Endodermal cell (in vitro differentiated cells): ENCODE results near the gene TANK. TPM values are rescaled to one million over a fixed set of nuclear protein-coding genes. Genes with fewer than 3 reads are reported as not detected.

Source experiments
- DNase-seq: peaks from one replicate; pipeline ENCODE4 v3.0.0-alpha.2; 2017
- H3K27ac ChIP-seq: 2 replicates; pipeline ENCODE4 v1.5.1; 2013; ENCODE audit warnings: mild to moderate bottlenecking, low read depth, low read length, moderate library complexity
- H3K27me3 ChIP-seq: 2 replicates; pipeline ENCODE4 v1.6.1; 2013; ENCODE audit warnings: mild to moderate bottlenecking, low read length, moderate library complexity; ENCODE audit not compliant: insufficient read depth, control insufficient read depth, poor library complexity, severe bottlenecking
- H3K36me3 ChIP-seq: 2 replicates; pipeline ENCODE4 v1.7.0; 2013; ENCODE audit warnings: mild to moderate bottlenecking, low read length, moderate library complexity; ENCODE audit not compliant: control insufficient read depth, insufficient read depth
- H3K4me1 ChIP-seq: one replicate; pipeline ENCODE4 v1.7.0; 2013; ENCODE audit warnings: low read length; ENCODE audit not compliant: control insufficient read depth, insufficient read depth
- H3K4me3 ChIP-seq: 2 replicates; pipeline ENCODE4 v1.5.1; 2013; ENCODE audit warnings: mild to moderate bottlenecking, low read length, moderate library complexity
- H3K9ac ChIP-seq: 2 replicates; pipeline ENCODE4 v1.6.1; 2013; ENCODE audit warnings: mild to moderate bottlenecking, low read length, moderate library complexity; ENCODE audit not compliant: poor library complexity, severe bottlenecking; ENCODE audit errors: extremely low read depth
- H3K9me3 ChIP-seq: 2 replicates; pipeline ENCODE4 v1.6.1; 2013; ENCODE audit warnings: mild to moderate bottlenecking, low read length, moderate library complexity; ENCODE audit not compliant: control insufficient read depth
- H3K27ac Mint-ChIP-seq: 2 replicates; pipeline ENCODE4 v1.8.0; 2020; ENCODE audit warnings: mixed read lengths
- H3K27me3 Mint-ChIP-seq: 2 replicates; pipeline ENCODE4 v1.8.0; 2021; ENCODE audit warnings: mild to moderate bottlenecking, mixed read lengths; ENCODE audit not compliant: insufficient read depth
- H3K36me3 Mint-ChIP-seq: 2 replicates; pipeline ENCODE4 v1.8.0; 2020; ENCODE audit warnings: low read depth, mixed read lengths
- H3K4me1 Mint-ChIP-seq: 2 replicates; pipeline ENCODE4 v1.8.0; 2020; ENCODE audit warnings: mixed read lengths
- H3K4me3 Mint-ChIP-seq: 2 replicates; pipeline ENCODE4 v1.8.0; 2020; ENCODE audit warnings: mild to moderate bottlenecking, moderate library complexity, mixed read lengths
- H3K9me3 Mint-ChIP-seq: 2 replicates; pipeline ENCODE4 v1.8.0; 2020; ENCODE audit warnings: mild to moderate bottlenecking, mixed read lengths
- CTCF ChIP-seq: fragments of 200-600 bp; sonication (generic); conservative IDR thresholded peaks from 2 replicates; pipeline ENCODE4 v1.5.0; 2021; ENCODE audit warnings: antibody characterized with exemption, mild to moderate bottlenecking
- WGBS, 2 experiments: methylation state at CpG; one replicate each; pipeline versions ENCODE4 v1.1.5 to v1.1.7; 2013; ENCODE audit warnings: missing lambda C conversion rate in 2 of 2, mixed read lengths in 1 of 2; ENCODE audit not compliant: insufficient coverage in 1 of 2, insufficient read length in 1 of 2; 5-methylcytosine and 5-hydroxymethylcytosine counted together
- total RNA-seq, 2 donors: library from RNA; stranded (reverse); fragmentation: NEBNext Ultra II Directional in 1 of 2; extraction: Animal tissue kit (Norgen Biotek cat#: 25700) in 1 of 2; gene quantifications; 2 replicates in 1 of 2; 3 replicates in 1 of 2; pipeline ENCODE4 v1.2.1, GENCODE V29; 2021

TANK gene
- total RNA-seq, 2 donors from 2014 or later = 22.4 to 33.2 TPM

GRCh38 chr2:161124201-161124600 is 36.0 kb upstream of the TANK start:
- Histone ChIP-seq H3K27ac (no peak overlapping the region), H3K27me3 (no peaks in the 10 kb centered on the region), H3K9me3 (no peaks in the 10 kb centered on the region), H3K9ac (no peak overlapping the region), H3K4me1 (no peaks in the 10 kb centered on the region), H3K4me3 (no peak overlapping the region), H3K36me3 (no peaks in the 10 kb centered on the region)
- no peak for TF ChIP-seq CTCF
- WGBS, 2 experiments = 97 to 100% methylated on average over 2 of the region's 2 CpGs
- Mint-ChIP-seq H3K4me3 (no peak overlapping the region), H3K36me3 (no peaks in the 10 kb centered on the region), H3K9me3 (no peaks in the 10 kb centered on the region), H3K27me3 (peaks cover 10% of the 10 kb centered on the region), H3K27ac (no peak overlapping the region), H3K4me1 (peaks cover 35% of the 10 kb centered on the region)
- DNase-seq = no peak

- no peaks in the 10 kb centered on the region for H3K27me3 Mint-ChIP-seq
- no peak overlapping the region for H3K4me3 ChIP-seq
- H3K36me3 Mint-ChIP-seq = no peaks in the 10 kb centered on the region
- H3K4me3 Mint-ChIP-seq = no peak overlapping the region
- no peak for DNase-seq
- peaks cover 2% of the 10 kb centered on the region for H3K4me1 Mint-ChIP-seq
- WGBS, 2 experiments = 80 to 94% methylated on average over 1 to 3 of the region's 3 CpGs
- H3K9me3 ChIP-seq = no peaks in the 10 kb centered on the region
- no peaks in the 10 kb centered on the region for H3K27me3 ChIP-seq
- H3K9ac ChIP-seq = no peak overlapping the region
- H3K9me3 Mint-ChIP-seq = no peaks in the 10 kb centered on the region
- no peak for TF ChIP-seq CTCF
- no peak overlapping the region for H3K27ac Mint-ChIP-seq
- no peak overlapping the region for H3K27ac ChIP-seq
- H3K4me1 ChIP-seq = no peaks in the 10 kb centered on the region
- no peaks in the 10 kb centered on the region for H3K36me3 ChIP-seq
Observed at GRCh38 chr2:161128885-161129284, 31.3 kb upstream of the TANK start.

GRCh38 chr2:161130354-161130753 is 29.9 kb upstream of the TANK start:
- Mint-ChIP-seq H3K27me3 (no peaks in the 10 kb centered on the region), H3K4me1 (peaks cover 9% of the 10 kb centered on the region), H3K36me3 (no peaks in the 10 kb centered on the region), H3K4me3 (no peak overlapping the region), H3K9me3 (no peaks in the 10 kb centered on the region), H3K27ac (no peak overlapping the region)
- Histone ChIP-seq H3K9me3 (no peaks in the 10 kb centered on the region), H3K27me3 (no peaks in the 10 kb centered on the region), H3K4me1 (peaks cover 3% of the 10 kb centered on the region), H3K27ac (no peak overlapping the region), H3K4me3 (no peak overlapping the region), H3K9ac (no peak overlapping the region), H3K36me3 (no peaks in the 10 kb centered on the region)
- WGBS, 2 experiments = 94 to 100% methylated on average over 2 to 8 of the region's 8 CpGs
- no peak for DNase-seq
- no peak for TF ChIP-seq CTCF
